LNCAP (cell line): ENCODE results near the gene LIPC.

Experiments used
- TF ChIP-seq, protein P1 (sequence below): fragments of 450-650 bp; IDR thresholded peaks from 2 replicates; pipeline ENCODE4 v1.5.1; 2017; ENCODE audit warnings: mild to moderate bottlenecking

LIPC gene

GRCh38 chr15:58463815-58464650 lies 32.2 kb downstream of the LIPC start:
- TF ChIP-seq, protein P1, sequence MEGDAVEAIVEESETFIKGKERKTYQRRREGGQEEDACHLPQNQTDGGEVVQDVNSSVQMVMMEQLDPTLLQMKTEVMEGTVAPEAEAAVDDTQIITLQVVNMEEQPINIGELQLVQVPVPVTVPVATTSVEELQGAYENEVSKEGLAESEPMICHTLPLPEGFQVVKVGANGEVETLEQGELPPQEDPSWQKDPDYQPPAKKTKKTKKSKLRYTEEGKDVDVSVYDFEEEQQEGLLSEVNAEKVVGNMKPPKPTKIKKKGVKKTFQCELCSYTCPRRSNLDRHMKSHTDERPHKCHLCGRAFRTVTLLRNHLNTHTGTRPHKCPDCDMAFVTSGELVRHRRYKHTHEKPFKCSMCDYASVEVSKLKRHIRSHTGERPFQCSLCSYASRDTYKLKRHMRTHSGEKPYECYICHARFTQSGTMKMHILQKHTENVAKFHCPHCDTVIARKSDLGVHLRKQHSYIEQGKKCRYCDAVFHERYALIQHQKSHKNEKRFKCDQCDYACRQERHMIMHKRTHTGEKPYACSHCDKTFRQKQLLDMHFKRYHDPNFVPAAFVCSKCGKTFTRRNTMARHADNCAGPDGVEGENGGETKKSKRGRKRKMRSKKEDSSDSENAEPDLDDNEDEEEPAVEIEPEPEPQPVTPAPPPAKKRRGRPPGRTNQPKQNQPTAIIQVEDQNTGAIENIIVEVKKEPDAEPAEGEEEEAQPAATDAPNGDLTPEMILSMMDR = no peak

DNA sequence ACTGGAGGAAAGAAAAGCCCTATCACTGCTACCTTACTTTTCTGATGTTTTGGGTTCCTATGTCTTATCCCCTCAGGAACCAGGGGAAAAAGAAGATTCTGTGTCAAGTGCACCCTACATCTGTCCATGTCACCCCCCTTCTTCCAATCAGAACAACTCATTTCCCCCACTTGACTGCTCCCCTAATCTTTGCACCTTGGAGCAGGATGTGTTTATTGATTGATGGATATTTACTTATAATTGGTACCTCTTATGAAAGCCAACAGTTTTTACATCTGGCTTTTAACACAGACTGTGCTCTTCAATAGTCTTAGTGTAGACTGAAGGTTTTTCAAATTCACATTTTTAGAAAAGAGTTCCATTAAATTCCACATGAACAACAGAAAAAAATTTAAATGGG lies 33.3 kb downstream of the LIPC start:
- TF ChIP-seq, protein P1 = no peak

GRCh38 chr15:58465866-58466517 lies 34.2 kb downstream of the LIPC start:
- TF ChIP-seq, protein P1 = no peak

DNA sequence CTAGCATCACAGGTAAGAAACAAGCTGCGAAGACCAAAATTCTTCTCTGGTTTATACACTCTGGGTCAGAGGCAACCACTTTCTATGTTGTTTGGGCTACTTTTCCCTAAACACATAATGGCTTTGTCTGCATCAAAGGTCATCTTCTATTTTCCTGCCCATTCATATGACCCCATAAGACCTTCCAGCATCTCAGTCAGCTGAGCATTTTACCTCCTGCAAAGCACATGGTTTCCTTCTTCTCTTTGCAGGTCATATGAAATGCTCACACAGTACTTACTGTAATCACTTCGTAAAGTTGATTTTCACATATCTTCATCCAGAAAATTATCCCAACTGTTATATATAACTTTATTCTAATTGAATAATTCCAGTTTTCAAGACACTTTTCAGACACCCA lies 34.8 kb downstream of the LIPC start:
- TF ChIP-seq, protein P1 = no peak

DNA sequence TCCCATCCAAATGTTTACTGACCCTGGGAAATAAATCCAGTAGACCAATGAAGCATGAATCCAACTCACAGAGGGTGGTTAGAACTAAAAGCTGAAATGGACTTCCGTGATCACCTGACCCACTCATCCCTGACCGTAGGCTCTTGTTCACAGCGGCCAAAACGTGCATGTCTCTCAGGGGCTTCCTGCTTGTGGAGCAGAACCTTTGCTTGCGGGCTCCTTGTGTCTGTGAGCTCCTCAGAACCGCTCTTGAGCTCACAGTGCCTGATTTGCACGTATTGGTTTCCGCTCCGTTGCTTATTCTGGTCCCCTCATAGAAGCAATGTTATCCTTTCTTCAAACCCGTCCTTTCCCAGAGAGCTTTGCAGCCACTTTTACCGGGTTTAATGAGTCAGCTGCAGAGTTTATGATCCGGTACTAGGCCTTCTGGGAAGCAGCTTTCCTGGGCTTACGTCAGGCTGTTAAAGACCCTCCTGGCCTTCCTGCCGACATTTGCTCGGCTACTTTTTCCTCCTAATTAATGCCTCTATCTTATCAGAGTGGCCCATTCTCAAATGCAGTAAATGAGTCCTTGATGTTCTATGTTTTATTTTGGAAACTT lies 35.4 kb downstream of the LIPC start:
- TF ChIP-seq, protein P1 = no peak

GRCh38 chr15:58467722-58468423 lies 36.1 kb downstream of the LIPC start:
- TF ChIP-seq, protein P1 = no peak
